ENCODE measurements around the gene SRPK3. TPM values are rescaled to one million over a fixed set of nuclear protein-coding genes. Genes with fewer than 3 reads are reported as not detected.
"Not testable (repeated sequence)": the region's sequence is repeated elsewhere in the genome, so short reads cannot be mapped to it uniquely, and the experiment has no call there.

The SRPK3 gene
- total RNA-seq, 1 donor from 2014 or later = 0.50 TPM

DNA sequence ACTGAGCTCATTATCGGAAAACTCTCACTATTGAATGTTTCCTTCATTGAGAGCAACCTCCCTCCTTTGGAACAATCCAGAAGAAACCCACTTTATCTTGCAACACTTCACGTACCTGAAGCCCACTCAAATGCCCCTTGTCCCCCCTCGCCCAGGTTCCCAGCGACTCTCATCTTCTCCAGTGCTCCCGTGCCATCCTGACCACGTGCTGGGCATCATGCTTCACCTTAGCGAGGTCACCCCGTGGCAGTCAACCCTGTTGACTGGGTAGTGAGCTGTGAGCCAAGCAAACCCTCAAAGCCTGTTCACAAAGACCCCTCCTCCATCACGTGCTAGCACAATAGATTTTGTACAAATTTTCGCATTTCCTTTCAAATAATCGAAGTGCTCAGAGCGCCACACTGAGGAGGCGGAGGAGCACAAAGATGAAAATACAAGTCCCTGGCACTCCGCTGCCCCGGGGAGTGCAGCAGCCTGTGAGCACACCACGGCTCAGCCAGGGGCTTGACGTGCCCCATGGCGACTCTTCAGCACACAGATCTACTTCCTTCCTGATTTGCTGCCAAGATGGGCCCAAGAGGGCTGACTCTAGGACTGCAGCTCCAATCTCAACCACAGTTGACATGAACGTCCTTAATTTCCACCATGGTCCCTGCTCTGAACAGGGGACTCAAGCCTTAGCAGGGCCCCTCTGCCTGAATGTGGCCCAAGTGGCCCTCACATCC is 33.9 kb downstream of the SRPK3 start:
- TF ChIP-seq, protein P1, sequence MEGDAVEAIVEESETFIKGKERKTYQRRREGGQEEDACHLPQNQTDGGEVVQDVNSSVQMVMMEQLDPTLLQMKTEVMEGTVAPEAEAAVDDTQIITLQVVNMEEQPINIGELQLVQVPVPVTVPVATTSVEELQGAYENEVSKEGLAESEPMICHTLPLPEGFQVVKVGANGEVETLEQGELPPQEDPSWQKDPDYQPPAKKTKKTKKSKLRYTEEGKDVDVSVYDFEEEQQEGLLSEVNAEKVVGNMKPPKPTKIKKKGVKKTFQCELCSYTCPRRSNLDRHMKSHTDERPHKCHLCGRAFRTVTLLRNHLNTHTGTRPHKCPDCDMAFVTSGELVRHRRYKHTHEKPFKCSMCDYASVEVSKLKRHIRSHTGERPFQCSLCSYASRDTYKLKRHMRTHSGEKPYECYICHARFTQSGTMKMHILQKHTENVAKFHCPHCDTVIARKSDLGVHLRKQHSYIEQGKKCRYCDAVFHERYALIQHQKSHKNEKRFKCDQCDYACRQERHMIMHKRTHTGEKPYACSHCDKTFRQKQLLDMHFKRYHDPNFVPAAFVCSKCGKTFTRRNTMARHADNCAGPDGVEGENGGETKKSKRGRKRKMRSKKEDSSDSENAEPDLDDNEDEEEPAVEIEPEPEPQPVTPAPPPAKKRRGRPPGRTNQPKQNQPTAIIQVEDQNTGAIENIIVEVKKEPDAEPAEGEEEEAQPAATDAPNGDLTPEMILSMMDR (IDR thresholded peaks at IDR 0.05) = no peak
- H3K27ac Mint-ChIP-seq (ENCODE audit: unreplicated experiment) = no peak overlapping the region
- peak; percentile 38 for DNase-seq (ENCODE audit: low spot score)
- peaks cover 5% of the 10 kb centered on the region for H3K4me1 Mint-ChIP-seq (ENCODE audit: low read depth)
- no peaks in the 10 kb centered on the region for H3K27me3 Mint-ChIP-seq (ENCODE audit: low read depth)
- peaks cover 6% of the 10 kb centered on the region for H3K9me3 Mint-ChIP-seq (ENCODE audit: low read depth)
- no peaks in the 10 kb centered on the region for H3K36me3 Mint-ChIP-seq (ENCODE audit: low read depth)
- no peak overlapping the region for H3K4me3 Mint-ChIP-seq (ENCODE audit: unreplicated experiment)

DNA sequence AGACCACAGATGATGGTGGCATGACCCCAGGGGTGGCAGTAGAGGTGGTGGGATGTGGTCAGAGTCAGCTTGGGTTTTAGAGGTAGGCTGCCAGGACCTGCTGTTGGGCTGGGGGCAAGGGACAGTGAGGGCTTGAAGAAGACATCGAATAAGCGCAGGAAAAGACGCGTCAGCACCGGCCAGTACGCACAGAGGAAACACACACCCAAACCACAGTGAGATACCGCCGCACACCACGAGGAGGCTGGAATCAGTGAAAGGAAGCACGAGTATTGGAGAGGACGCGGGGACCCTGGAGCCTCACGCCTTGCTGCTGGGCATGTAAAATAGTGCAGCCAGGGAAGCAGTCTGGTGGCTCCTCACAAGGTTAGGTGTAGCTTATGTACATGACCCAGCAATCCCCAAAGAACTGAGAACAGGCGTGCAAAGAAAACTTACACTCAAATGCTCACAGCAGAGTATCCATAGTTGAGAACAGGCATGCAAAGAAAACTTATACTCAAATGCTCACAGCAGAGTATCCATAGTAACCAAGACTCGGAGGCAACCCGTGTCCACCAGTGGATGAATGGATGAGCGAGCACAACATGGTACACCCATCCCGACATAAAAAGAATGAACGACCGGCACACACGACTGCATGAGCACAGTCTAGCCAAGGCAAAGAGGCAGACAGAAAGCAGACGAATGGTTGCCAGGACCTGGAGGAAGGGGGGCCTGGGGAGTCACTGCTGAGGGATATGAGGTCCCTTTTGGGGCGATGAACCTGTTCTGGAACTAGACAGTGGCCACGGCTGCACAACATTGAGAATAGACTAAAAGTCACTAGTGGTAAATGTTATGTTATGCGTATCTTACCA is 36.2 kb downstream of the SRPK3 start:
- no peak for DNase-seq (ENCODE audit: low spot score)
- H3K27me3 Mint-ChIP-seq (ENCODE audit: low read depth) = no peaks in the 10 kb centered on the region
- no peak overlapping the region for H3K4me3 Mint-ChIP-seq (ENCODE audit: unreplicated experiment)
- no peak overlapping the region for H3K27ac Mint-ChIP-seq (ENCODE audit: unreplicated experiment)
- peaks cover 5% of the 10 kb centered on the region for H3K4me1 Mint-ChIP-seq (ENCODE audit: low read depth)
- peaks cover 3% of the 10 kb centered on the region for H3K9me3 Mint-ChIP-seq (ENCODE audit: low read depth)
- TF ChIP-seq, protein P1 (IDR thresholded peaks at IDR 0.05) = no peak
- H3K36me3 Mint-ChIP-seq (ENCODE audit: low read depth) = no peaks in the 10 kb centered on the region

DNA sequence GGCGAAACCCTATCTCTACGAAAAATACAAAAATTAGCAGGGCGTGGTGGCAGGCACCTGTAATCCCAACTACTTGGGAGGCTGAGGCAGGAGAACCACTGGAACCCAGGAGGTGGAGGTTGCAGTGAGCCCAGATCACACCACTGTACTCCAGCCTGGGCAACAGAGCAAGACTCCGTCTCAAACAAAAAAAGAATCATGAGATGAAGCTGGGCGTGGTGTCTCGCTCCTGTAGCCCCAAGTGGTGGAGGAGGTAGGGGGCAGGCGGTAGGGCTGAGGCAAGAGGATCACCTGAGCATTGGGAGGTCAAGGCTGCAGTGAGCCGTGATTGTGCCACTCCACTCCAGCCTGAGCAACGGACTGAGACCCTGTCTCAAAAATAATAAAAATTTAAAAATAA is 37.2 kb downstream of the SRPK3 start:
- not testable (repeated sequence) for H3K4me3 Mint-ChIP-seq (ENCODE audit: unreplicated experiment); DNase-seq (ENCODE audit: low spot score)

DNA sequence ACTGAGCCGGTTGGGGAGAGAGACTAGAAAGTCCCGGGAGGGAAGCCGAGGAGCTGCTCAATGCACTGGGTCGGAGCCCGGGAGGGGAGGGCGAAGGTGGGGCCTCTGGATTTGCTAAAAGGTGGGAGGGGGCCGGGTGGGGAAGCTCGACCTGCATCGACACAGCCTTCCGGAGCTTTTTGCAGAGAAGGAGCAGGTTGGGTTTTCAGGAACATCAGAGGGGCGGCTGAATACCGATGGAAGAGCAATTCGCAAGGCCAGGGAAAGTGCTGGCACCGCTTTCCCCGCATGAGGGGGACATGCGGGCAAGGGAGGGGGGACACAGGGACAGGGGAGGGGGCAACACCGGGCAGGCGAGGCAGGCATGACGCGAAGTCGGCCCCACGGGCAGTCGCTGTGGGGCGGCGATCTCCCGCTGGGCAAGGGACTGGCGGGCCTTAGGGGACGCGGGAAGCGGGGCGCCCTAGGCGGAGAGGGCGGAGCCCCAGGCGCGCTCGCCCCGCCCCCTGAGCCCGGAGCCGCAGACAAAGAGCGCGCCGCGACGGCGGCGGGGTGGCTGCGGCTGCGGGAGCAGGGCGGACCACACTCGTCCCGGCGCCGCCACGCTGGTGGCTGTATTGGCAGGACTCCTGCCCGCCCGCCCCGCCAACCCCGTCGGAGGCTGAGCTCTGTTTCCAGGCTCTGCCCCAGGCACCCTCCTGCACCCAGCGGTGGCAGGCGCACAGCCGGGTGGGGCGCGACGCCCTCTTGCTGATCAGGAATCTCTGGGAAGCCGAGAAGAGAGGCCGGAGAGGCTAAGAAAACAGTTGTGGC is 37.9 kb downstream of the SRPK3 start:
- peak overlapping the region; percentile 8 for H3K27ac Mint-ChIP-seq (ENCODE audit: unreplicated experiment)
- H3K36me3 Mint-ChIP-seq (ENCODE audit: low read depth) = no peaks in the 10 kb centered on the region
- peak; percentile 83 for DNase-seq (ENCODE audit: low spot score)
- peak overlapping the region; percentile 59 for H3K4me3 Mint-ChIP-seq (ENCODE audit: unreplicated experiment)
- H3K9me3 Mint-ChIP-seq (ENCODE audit: low read depth) = peaks cover 3% of the 10 kb centered on the region
- no peaks in the 10 kb centered on the region for H3K27me3 Mint-ChIP-seq (ENCODE audit: low read depth)
- TF ChIP-seq, protein P1 (IDR thresholded peaks at IDR 0.05) = no peak
- H3K4me1 Mint-ChIP-seq (ENCODE audit: low read depth) = peaks cover 5% of the 10 kb centered on the region

More for the DNA sequence above, 37.2 kb downstream of the SRPK3 start:
- not testable (repeated sequence) for H3K36me3 Mint-ChIP-seq (ENCODE audit: low read depth); H3K27ac Mint-ChIP-seq (ENCODE audit: unreplicated experiment); H3K27me3 Mint-ChIP-seq (ENCODE audit: low read depth); H3K9me3 Mint-ChIP-seq (ENCODE audit: low read depth); H3K4me1 Mint-ChIP-seq (ENCODE audit: low read depth)

DNA sequence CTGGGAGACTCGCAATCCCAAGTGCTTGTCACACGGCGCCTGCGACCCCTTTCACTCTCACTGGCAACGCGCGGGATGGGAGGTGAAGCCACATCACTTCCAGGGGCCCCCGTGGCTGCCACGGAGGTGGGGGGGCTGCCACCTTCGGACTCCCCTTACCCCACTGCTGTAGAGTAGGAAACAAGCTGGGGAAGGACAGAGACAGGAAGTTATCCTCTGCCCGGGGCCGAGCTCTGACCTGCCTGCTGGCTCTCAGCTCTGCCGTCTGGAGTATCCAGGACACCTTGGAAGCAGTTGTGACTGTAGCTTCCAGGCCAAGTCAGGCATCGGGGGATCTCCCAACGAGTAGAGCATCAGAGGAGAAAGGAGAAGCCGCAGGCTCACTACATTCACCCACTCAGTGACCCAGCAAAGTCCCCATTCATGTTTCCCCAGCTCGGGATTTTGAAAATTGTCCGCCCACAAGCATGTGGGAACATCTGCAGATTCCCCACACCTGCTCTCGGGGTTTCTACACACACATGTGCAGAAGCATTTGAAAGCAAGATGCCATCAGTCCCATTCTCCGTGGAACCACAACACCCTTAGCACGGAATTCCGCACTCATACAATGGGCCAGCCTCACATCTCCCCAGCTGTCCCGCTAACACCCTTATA is 38.7 kb downstream of the SRPK3 start:
- peaks cover 3% of the 10 kb centered on the region for H3K9me3 Mint-ChIP-seq (ENCODE audit: low read depth)
- DNase-seq (ENCODE audit: low spot score) = no peak
- H3K27ac Mint-ChIP-seq (ENCODE audit: unreplicated experiment) = no peak overlapping the region
- peaks cover 5% of the 10 kb centered on the region for H3K4me1 Mint-ChIP-seq (ENCODE audit: low read depth)
- H3K36me3 Mint-ChIP-seq (ENCODE audit: low read depth) = no peaks in the 10 kb centered on the region
- TF ChIP-seq, protein P1 (IDR thresholded peaks at IDR 0.05) = no peak
- H3K4me3 Mint-ChIP-seq (ENCODE audit: unreplicated experiment) = peak overlapping the region; percentile 59
- no peaks in the 10 kb centered on the region for H3K27me3 Mint-ChIP-seq (ENCODE audit: low read depth)
